ENCODE data around the gene POLK.

- TF ChIP-seq TEAD4 (IDR thresholded peaks at IDR 0.05; ENCODE audit: low read depth, low read length) (no peak), CBX5 (IDR thresholded peaks at IDR 0.05; ENCODE audit: low read depth, low read length) (no peak), CHD2 (IDR thresholded peaks at IDR 0.05; ENCODE audit: low read length) (no peak), POLR2A (IDR thresholded peaks at IDR 0.05; ENCODE audit: control extremely low read depth in 1 of 2, low read depth in 2 of 2, low read length in 2 of 2) (no peak), JUND (IDR thresholded peaks at IDR 0.05; ENCODE audit: low read length) (no peak), CTCF (IDR thresholded peaks at IDR 0.05; ENCODE audit: control extremely low read depth in 1 of 3, insufficient read depth in 1 of 3, low read depth in 1 of 3, low read length in 3 of 3) (no peak), EZH2 (IDR thresholded peaks at IDR 0.05; ENCODE audit: low read depth, low read length, severe bottlenecking) (no peak), SP1 (IDR thresholded peaks at IDR 0.05; ENCODE audit: low read depth, low read length) (no peak), CEBPB (IDR thresholded peaks at IDR 0.05; ENCODE audit: low read depth, low read length) (no peak), CREB1 (IDR thresholded peaks at IDR 0.05) (no peak), TAF1 (IDR thresholded peaks at IDR 0.05; ENCODE audit: low read depth, low read length) (no peak), CHD1 (IDR thresholded peaks at IDR 0.05; ENCODE audit: low read depth, low read length) (no peak), NRF1 (IDR thresholded peaks at IDR 0.05; ENCODE audit: low read depth, low read length) (no peak)
- TF ChIP-seq, protein P1, sequence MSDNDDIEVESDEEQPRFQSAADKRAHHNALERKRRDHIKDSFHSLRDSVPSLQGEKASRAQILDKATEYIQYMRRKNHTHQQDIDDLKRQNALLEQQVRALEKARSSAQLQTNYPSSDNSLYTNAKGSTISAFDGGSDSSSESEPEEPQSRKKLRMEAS (IDR thresholded peaks at IDR 0.05): no peak
Observed at GRCh38 chr5:75626959-75627358, 115.3 kb downstream of the POLK start.
